Fibroblast of lung (primary cell): ENCODE results near the gene PSPN.

Experiments used
- CTCF ChIP-seq, 2 donors: IDR thresholded peaks in 1 of 2; conservative IDR thresholded peaks in 1 of 2; 1 replicate in 1 of 2; 2 replicates in 1 of 2; pipeline ENCODE4 v1.5.1; 2011 to 2012; ENCODE audit warnings: low read length in 2 of 2, control low read depth in 1 of 2, inconsistent platforms in 1 of 2, low read depth in 1 of 2, mild to moderate bottlenecking in 1 of 2
- EZH2 ChIP-seq: IDR thresholded peaks from 2 replicates; pipeline ENCODE4 v1.5.1; 2012; ENCODE audit warnings: low read length, control low read depth, mild to moderate bottlenecking; ENCODE audit errors: missing control alignments

- TF ChIP-seq CTCF (conservative IDR thresholded peaks at IDR 0.05 in 1 of 2, IDR thresholded peaks at IDR 0.05 in 1 of 2; ENCODE audit: low read depth in 1 of 2, low read length in 2 of 2): no peak
- TF ChIP-seq EZH2: no peak
Measured at GRCh38 chr19:6424939-6425731, 49.4 kb upstream of the PSPN start.
